TTC549 (cell line): ENCODE results near the gene GRID1.

Source experiments
- FAIRE-seq: peaks from 2 replicates; lab custom pipeline; 2012; peaks lifted over from hg19 to GRCh38; lab: Jason Lieb, UNC

GRID1 gene

GRCh38 chr10:86312701-86313270 is 53.8 kb downstream of the GRID1 start:
- FAIRE-seq = no peak

- no peak for FAIRE-seq
Measured at GRCh38 chr10:86311906-86312305, 54.7 kb downstream of the GRID1 start.

- no peak for FAIRE-seq
Measured at GRCh38 chr10:86311190-86311589, 55.4 kb downstream of the GRID1 start.

- no peak for FAIRE-seq
Measured at GRCh38 chr10:86310702-86311101, 55.9 kb downstream of the GRID1 start.

- FAIRE-seq = no peak
Measured at GRCh38 chr10:86310291-86310690, 56.3 kb downstream of the GRID1 start.

GRCh38 chr10:86308056-86308455 is 58.5 kb downstream of the GRID1 start:
- FAIRE-seq = no peak

GRCh38 chr10:86306628-86307278 is 59.8 kb downstream of the GRID1 start:
- FAIRE-seq = no peak

- FAIRE-seq = no peak
Measured at GRCh38 chr10:86305521-86305920, 61.1 kb downstream of the GRID1 start.

GRCh38 chr10:86304436-86304835 is 62.2 kb downstream of the GRID1 start:
- FAIRE-seq = no peak

- FAIRE-seq = no peak
Measured at GRCh38 chr10:86303626-86304025, 63.0 kb downstream of the GRID1 start.

GRCh38 chr10:86301971-86302370 is 64.6 kb downstream of the GRID1 start:
- FAIRE-seq = no peak

- no peak for FAIRE-seq
Measured at GRCh38 chr10:86300931-86301830, 65.4 kb downstream of the GRID1 start.

GRCh38 chr10:86300399-86300925 is 66.1 kb downstream of the GRID1 start:
- no peak for FAIRE-seq

GRCh38 chr10:86299562-86299961 is 67.0 kb downstream of the GRID1 start:
- no peak for FAIRE-seq

- no peak for FAIRE-seq
Measured at GRCh38 chr10:86298501-86299001, 68.0 kb downstream of the GRID1 start.

GRCh38 chr10:86295791-86296190 is 70.8 kb downstream of the GRID1 start:
- FAIRE-seq = no peak

- FAIRE-seq = no peak
Measured at GRCh38 chr10:86295351-86295750, 71.2 kb downstream of the GRID1 start.

- FAIRE-seq = no peak
Measured at GRCh38 chr10:86294346-86295265, 72.0 kb downstream of the GRID1 start.

GRCh38 chr10:86293396-86293791 is 73.2 kb downstream of the GRID1 start:
- FAIRE-seq = no peak

GRCh38 chr10:86292462-86293395 is 73.9 kb downstream of the GRID1 start:
- FAIRE-seq = no peak
